Ovary (tissue), 3 donors: ENCODE measurements around the gene ITFG1.
"Not testable (repeated sequence)": the region's sequence is repeated elsewhere in the genome, so short reads cannot be mapped to it uniquely, and the experiment has no call there.

Experiments
- EP300 ChIP-seq: sonication (generic); formaldehyde crosslinking; IDR thresholded peaks from one replicate; pipeline ENCODE4 v1.6.1; 2017; ENCODE audit warnings: antibody characterized with exemption
- TF ChIP-seq, protein P1 (sequence below), 3 donors: fragments of 450-650 bp in 2 of 3; fragments of 200-600 bp in 1 of 3; IDR thresholded peaks; one replicate each; pipeline versions ENCODE4 v1.5.1 to v1.8.0; 2016 to 2022; ENCODE audit warnings: antibody characterized with exemption in 3 of 3, mild to moderate bottlenecking in 1 of 3
- donor health status: DM: no; HTN: no; CAD: no.

DNA sequence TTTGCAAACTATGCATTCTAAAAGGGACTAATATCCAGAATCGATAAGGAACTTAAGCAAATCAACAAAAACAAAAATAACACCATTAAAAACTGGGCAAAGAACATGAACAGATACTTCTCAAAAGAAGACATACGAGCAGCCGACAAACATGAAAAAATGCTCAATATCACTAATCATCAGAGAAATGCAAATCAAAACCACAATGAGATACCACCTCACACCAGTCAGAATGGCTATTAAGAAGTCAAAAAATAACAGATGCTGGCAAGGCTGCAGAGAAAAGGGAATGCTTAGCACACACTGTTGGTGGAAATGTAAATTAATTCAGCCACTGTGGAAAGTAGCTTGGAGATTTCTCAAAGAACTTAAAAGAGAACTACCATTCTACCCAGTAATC, 130.3 kb downstream of the ITFG1 start:
- TF ChIP-seq, protein P1, sequence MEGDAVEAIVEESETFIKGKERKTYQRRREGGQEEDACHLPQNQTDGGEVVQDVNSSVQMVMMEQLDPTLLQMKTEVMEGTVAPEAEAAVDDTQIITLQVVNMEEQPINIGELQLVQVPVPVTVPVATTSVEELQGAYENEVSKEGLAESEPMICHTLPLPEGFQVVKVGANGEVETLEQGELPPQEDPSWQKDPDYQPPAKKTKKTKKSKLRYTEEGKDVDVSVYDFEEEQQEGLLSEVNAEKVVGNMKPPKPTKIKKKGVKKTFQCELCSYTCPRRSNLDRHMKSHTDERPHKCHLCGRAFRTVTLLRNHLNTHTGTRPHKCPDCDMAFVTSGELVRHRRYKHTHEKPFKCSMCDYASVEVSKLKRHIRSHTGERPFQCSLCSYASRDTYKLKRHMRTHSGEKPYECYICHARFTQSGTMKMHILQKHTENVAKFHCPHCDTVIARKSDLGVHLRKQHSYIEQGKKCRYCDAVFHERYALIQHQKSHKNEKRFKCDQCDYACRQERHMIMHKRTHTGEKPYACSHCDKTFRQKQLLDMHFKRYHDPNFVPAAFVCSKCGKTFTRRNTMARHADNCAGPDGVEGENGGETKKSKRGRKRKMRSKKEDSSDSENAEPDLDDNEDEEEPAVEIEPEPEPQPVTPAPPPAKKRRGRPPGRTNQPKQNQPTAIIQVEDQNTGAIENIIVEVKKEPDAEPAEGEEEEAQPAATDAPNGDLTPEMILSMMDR (IDR thresholded peaks at IDR 0.05): not testable (repeated sequence)
- TF ChIP-seq EP300: not testable (repeated sequence)
